A549 (cell line): ENCODE results near the gene XPR1. TPM values are rescaled to one million over a fixed set of nuclear protein-coding genes. Genes with fewer than 3 reads are reported as not detected.

Experiments
- ATAC-seq, 2 experiments: fragments of 200-7000 bp in 1 of 2; fragments of >200 bp in 1 of 2; cut with Nextera tagmentation in 1 of 2; cut with Tn5 transposase in 1 of 2; 3 replicates each; pipeline versions ENCODE4 v1.8.0 to v1.9.1; 2018 to 2020; ENCODE audit warnings: mild to moderate bottlenecking in 1 of 2, moderate library complexity in 1 of 2
- CTCF ChIA-PET: fragments of 300-600 bp; sonication (Branson Sonifier 250); formaldehyde crosslinking; extraction: SDS; loops from one replicate; lab custom pipeline; 2021; ENCODE audit warnings: antibody characterized with exemption, inconsistent platforms; lab: Yijun Ruan, JAX
- POLR2A ChIA-PET: fragments of 350-600 bp; formaldehyde crosslinking; extraction: SDS; loops from one replicate; lab custom pipeline; 2021; ENCODE audit warnings: antibody characterized with exemption, inconsistent platforms; lab: Yijun Ruan, JAX
- DNase-seq, 2 experiments: peaks; one replicate each; pipeline versions ENCODE4 v3.0.0 to v3.0.0-alpha.2; 2011 to 2016; ENCODE audit warnings: low read depth in 1 of 2, low spot score in 1 of 2
- FAIRE-seq: peaks from 2 replicates; lab custom pipeline; 2011; peaks lifted over from hg19 to GRCh38; lab: Jason Lieb, UNC
- H3K27ac ChIP-seq, 2 experiments: fragments of >200 bp; sonication (Bioruptor Twin); formaldehyde crosslinking; 3 replicates each; pipeline ENCODE4 v1.5.1; 2016 to 2017
- H3K4me1 ChIP-seq: fragments of >200 bp; sonication (Bioruptor Twin); formaldehyde crosslinking; 3 replicates; pipeline ENCODE4 v1.6.1; 2016
- H3K4me2 ChIP-seq: fragments of >200 bp; sonication (Bioruptor Twin); formaldehyde crosslinking; 3 replicates; pipeline ENCODE4 v1.6.1; 2016
- H3K4me3 ChIP-seq: fragments of >200 bp; sonication (Bioruptor Twin); formaldehyde crosslinking; 3 replicates; pipeline ENCODE4 v1.5.1; 2016
- H3K9me3 ChIP-seq: fragments of >200 bp; sonication (Bioruptor Twin); formaldehyde crosslinking; 3 replicates; pipeline ENCODE4 v1.6.1; 2016
- CEBPB ChIP-seq, 2 experiments: fragments of >200 bp in 1 of 2; sonication (Bioruptor Twin) in 1 of 2; formaldehyde crosslinking in 1 of 2; IDR thresholded peaks; 2 replicates each; pipeline ENCODE4 v1.6.1; 2012 to 2016
- FOXS1 ChIP-seq: fragments of 250-450 bp; sonication (Bioruptor Pico); IDR thresholded peaks from 2 replicates; pipeline ENCODE4 v1.5.0; 2020; ENCODE audit warnings: mild to moderate bottlenecking, moderate library complexity
- HOXB13 ChIP-seq: fragments of 250-450 bp; sonication (Bioruptor Pico); IDR thresholded peaks from 2 replicates; pipeline ENCODE4 v1.5.0; 2020; ENCODE audit warnings: low read depth, mild to moderate bottlenecking, moderate library complexity
- JUN ChIP-seq, 2 experiments: fragments of >200 bp; sonication (Bioruptor Twin); formaldehyde crosslinking; IDR thresholded peaks; 2 replicates in 1 of 2; 3 replicates in 1 of 2; pipeline ENCODE4 v1.6.1; 2016 to 2017
- MAZ ChIP-seq: fragments of 150-350 bp; IDR thresholded peaks from 2 replicates; pipeline ENCODE4 v1.6.1; 2014; ENCODE audit warnings: antibody characterized with exemption, low read depth, low read length, borderline replicate concordance
- POLR2A ChIP-seq: IDR thresholded peaks from 2 replicates; pipeline ENCODE4 v1.6.1; 2012; ENCODE audit warnings: mild to moderate bottlenecking, low read length
- RAD21 ChIP-seq, 2 experiments: fragments of >200 bp in 1 of 2; sonication (Bioruptor Twin) in 1 of 2; formaldehyde crosslinking in 1 of 2; IDR thresholded peaks in 1 of 2; conservative IDR thresholded peaks in 1 of 2; 2 replicates in 1 of 2; 3 replicates in 1 of 2; pipeline ENCODE4 v1.6.1; 2012 to 2018; ENCODE audit warnings: inconsistent platforms in 1 of 2
- RNF2 ChIP-seq: fragments of 200-600 bp; sonication (generic); IDR thresholded peaks from 2 replicates; pipeline ENCODE4 v1.6.1; 2016; ENCODE audit warnings: low read depth, mild to moderate bottlenecking, antibody characterized with exemption, moderate library complexity, borderline replicate concordance
- TFCP2L1 ChIP-seq: fragments of 250-450 bp; sonication (Bioruptor Pico); IDR thresholded peaks from 2 replicates; pipeline ENCODE4 v1.5.0; 2021; ENCODE audit warnings: mild to moderate bottlenecking
- TP53 ChIP-seq: fragments of 250-450 bp; sonication (Bioruptor Pico); IDR thresholded peaks from 2 replicates; pipeline ENCODE4 v1.5.0; 2021; ENCODE audit warnings: mild to moderate bottlenecking, moderate library complexity
- ZFP36 ChIP-seq: fragments of 450-650 bp; IDR thresholded peaks from 2 replicates; pipeline ENCODE4 v1.6.1; 2014; ENCODE audit warnings: borderline replicate concordance; ENCODE audit not compliant: partially characterized antibody
- ZSCAN20 ChIP-seq: fragments of 250-450 bp; sonication (Bioruptor Pico); IDR thresholded peaks from 2 replicates; pipeline ENCODE4 v1.8.0; 2022; ENCODE audit warnings: mild to moderate bottlenecking, moderate library complexity
- WGBS: methylation state at CpG from one replicate; pipeline ENCODE4 v1.1.6; 2017; ENCODE audit errors: missing lambda C conversion rate; 5-methylcytosine and 5-hydroxymethylcytosine counted together
- polyA plus RNA-seq, 4 experiments: library from polyadenylated mRNA; depleted of rRNA in 3 of 4; stranded (reverse); fragments of >200 nt; fragmentation: RNase III in 1 of 4; extraction: RNeasy Plus Mini Kit Qiagen cat#74134 plus additional on column Dnase treatment in 1 of 4; gene quantifications; 2 replicates in 3 of 4; 3 replicates in 1 of 4; pipeline ENCODE4 v1.2.3, GENCODE V29; 2011 to 2017
- TF ChIP-seq, protein P1 (sequence below): fragments of 250-450 bp; sonication (Bioruptor Pico); IDR thresholded peaks from 2 replicates; pipeline ENCODE4 v1.5.0; 2021; ENCODE audit warnings: mild to moderate bottlenecking, moderate library complexity, borderline replicate concordance
- TF ChIP-seq, protein P2 (sequence below): fragments of >200 bp; sonication (Bioruptor Twin); formaldehyde crosslinking; IDR thresholded peaks from 3 replicates; pipeline ENCODE4 v1.5.1; 2016
- TF ChIP-seq, protein P3 (sequence below): fragments of >200 bp; sonication (Bioruptor Twin); formaldehyde crosslinking; IDR thresholded peaks from 3 replicates; pipeline ENCODE4 v1.6.1; 2016

XPR1 gene
- polyA plus RNA-seq, 2 of the 4 experiments (the other 2 are of a cell fraction) = 37.5 to 86.1 TPM

DNA sequence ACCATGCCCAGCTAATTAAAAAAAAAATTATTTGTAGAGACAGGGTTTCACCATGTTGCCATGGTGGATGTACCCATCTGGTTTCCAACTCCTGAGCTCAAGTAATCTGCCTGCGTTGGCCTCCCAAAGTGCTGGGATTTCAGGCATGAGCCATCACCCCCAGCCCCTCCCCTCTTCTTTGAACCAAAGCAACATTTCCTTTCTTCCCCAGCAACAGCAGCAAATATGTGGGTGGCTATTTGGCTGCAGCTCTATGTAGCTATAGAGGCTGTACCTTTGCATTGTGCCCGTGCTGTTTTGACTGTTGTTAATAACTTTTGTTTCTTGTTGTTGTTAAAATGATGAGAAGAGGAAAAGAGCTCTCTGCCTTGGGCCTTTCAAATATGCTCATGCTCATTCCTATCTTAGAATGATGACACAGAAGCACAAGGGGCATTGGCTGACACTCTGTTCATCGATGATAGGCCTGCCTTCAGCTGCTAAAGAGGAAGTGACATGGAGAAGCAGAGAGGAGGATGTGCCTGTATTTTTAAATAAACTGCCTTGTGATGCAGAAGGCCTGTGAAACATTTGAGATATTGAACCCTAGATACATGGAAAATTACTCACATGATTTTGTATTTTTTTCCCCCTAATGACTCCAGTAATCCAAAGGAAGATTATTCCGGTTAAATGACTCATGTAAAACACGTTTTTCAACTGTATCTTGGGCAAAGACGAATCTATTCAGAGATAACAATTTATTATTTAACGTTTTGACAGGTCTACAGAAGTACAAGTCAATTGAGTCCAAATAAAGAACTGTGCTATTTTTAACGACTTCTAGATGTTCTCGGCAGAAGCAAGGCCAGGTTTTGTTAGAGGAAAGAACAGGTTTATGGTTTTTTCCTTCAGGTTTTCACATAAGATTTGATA is 20.5 kb upstream of the XPR1 start:
- ATAC-seq = no peak

DNA sequence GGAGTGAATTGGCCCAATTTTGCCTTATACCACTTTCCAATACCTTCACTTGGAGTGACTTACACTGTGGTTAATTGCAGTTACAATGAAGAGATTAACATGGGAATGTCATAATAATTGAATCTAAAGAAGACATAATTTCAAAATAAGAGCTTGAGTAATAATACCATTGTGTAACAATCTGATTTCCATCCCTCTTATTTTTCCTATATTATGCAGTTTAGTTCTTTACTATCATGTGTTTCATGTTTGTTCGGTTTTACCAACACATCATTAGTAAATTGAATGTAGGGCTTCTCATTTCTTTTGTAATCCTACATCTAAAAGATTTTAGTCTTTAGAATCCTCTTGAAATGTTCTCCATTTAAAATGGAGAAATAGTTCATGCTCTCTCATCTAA is 19.2 kb upstream of the XPR1 start:
- CTCF ChIA-PET = no interaction called here
- FAIRE-seq = no peak
- Histone ChIP-seq H3K27ac (no peak overlapping the region), H3K9me3 (no peaks in the 10 kb centered on the region)
- WGBS = 85% methylated on average over 1 of the region's 1 CpG
- TF ChIP-seq HOXB13 (CRISPR knock-in tag) (no peak), POLR2A (no peak), CEBPB (IDR thresholded peaks at IDR 0.05) (no peak), TP53 (CRISPR knock-in tag) (no peak), MAZ (no peak), RNF2 (no peak), JUN (IDR thresholded peaks at IDR 0.05) (no peak), TFCP2L1 (CRISPR knock-in tag) (no peak)
- TF ChIP-seq, protein P1, sequence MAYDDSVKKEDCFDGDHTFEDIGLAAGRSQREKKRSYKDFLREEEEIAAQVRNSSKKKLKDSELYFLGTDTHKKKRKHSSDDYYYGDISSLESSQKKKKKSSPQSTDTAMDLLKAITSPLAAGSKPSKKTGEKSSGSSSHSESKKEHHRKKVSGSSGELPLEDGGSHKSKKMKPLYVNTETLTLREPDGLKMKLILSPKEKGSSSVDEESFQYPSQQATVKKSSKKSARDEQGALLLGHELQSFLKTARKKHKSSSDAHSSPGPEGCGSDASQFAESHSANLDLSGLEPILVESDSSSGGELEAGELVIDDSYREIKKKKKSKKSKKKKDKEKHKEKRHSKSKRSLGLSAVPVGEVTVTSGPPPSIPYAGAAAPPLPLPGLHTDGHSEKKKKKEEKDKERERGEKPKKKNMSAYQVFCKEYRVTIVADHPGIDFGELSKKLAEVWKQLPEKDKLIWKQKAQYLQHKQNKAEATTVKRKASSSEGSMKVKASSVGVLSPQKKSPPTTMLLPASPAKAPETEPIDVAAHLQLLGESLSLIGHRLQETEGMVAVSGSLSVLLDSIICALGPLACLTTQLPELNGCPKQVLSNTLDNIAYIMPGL (CRISPR knock-in tag) = no peak
- TF ChIP-seq, all 56 proteins: peak for 0
- no peak overlapping the region for H3K4me2 ChIP-seq
- POLR2A ChIA-PET = no interaction called here
- peaks cover 4% of the 10 kb centered on the region; the same call in 1 of the 3 replicates for H3K4me1 ChIP-seq
- ATAC-seq (no peak), DNase-seq (no peak)
- no peak overlapping the region for H3K4me3 ChIP-seq

More for the DNA sequence above, 20.5 kb upstream of the XPR1 start:
- DNase-seq = no peak
- no peak for FAIRE-seq
- Histone ChIP-seq H3K4me3 (no peak overlapping the region), H3K9me3 (no peaks in the 10 kb centered on the region), H3K27ac (no peak overlapping the region), H3K4me2 (no peak overlapping the region), H3K4me1 (peaks cover 4% of the 10 kb centered on the region; the same call in 1 of the 3 replicates)
- WGBS = 80% methylated on average over 9 of the region's 9 CpGs
- ChIA-PET POLR2A (no interaction called here), CTCF (interaction anchor here (1.1 kb wide), 1 partner anchor 78 kb away, joined by 3 read pairs; no protein-coding TSS in a partner anchor)
- TF ChIP-seq ZFP36 (no peak), RAD21 (conservative IDR thresholded peaks at IDR 0.05 in 1 of 2, IDR thresholded peaks at IDR 0.05 in 1 of 2) (no peak), ZSCAN20 (CRISPR knock-in tag) (no peak), FOXS1 (no peak)
- TF ChIP-seq, protein P1 (CRISPR knock-in tag) = no peak
- TF ChIP-seq, protein P2, sequence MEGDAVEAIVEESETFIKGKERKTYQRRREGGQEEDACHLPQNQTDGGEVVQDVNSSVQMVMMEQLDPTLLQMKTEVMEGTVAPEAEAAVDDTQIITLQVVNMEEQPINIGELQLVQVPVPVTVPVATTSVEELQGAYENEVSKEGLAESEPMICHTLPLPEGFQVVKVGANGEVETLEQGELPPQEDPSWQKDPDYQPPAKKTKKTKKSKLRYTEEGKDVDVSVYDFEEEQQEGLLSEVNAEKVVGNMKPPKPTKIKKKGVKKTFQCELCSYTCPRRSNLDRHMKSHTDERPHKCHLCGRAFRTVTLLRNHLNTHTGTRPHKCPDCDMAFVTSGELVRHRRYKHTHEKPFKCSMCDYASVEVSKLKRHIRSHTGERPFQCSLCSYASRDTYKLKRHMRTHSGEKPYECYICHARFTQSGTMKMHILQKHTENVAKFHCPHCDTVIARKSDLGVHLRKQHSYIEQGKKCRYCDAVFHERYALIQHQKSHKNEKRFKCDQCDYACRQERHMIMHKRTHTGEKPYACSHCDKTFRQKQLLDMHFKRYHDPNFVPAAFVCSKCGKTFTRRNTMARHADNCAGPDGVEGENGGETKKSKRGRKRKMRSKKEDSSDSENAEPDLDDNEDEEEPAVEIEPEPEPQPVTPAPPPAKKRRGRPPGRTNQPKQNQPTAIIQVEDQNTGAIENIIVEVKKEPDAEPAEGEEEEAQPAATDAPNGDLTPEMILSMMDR = no peak
- TF ChIP-seq, protein P3, sequence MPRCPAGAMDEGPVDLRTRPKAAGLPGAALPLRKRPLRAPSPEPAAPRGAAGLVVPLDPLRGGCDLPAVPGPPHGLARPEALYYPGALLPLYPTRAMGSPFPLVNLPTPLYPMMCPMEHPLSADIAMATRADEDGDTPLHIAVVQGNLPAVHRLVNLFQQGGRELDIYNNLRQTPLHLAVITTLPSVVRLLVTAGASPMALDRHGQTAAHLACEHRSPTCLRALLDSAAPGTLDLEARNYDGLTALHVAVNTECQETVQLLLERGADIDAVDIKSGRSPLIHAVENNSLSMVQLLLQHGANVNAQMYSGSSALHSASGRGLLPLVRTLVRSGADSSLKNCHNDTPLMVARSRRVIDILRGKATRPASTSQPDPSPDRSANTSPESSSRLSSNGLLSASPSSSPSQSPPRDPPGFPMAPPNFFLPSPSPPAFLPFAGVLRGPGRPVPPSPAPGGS = no peak
